ENCODE data around the gene LAD1. TPM values are rescaled to one million over a fixed set of nuclear protein-coding genes. Genes with fewer than 3 reads are reported as not detected.

The LAD1 gene
- total RNA-seq, 5 donors from 2014 or later (not counting 1 experiment from before 2014, with no cell fraction given): 0.53 to 1.7 (median 1.1) TPM; not detected in 2

GRCh38 chr1:201346987-201347386, 52.1 kb downstream of the LAD1 start:
- Histone ChIP-seq H3K36me3 (ENCODE audit: control insufficient read depth in 2 of 2, extremely low read depth in 1 of 2, insufficient read depth in 1 of 2, low read length in 1 of 2) (no peaks in the 10 kb centered on the region), H3K9me3 (no peaks in the 10 kb centered on the region), H3K4me3 (ENCODE audit: control insufficient read depth in 1 of 2, extremely low read depth in 1 of 2, low read length in 1 of 2) (no peak overlapping the region), H3K4me1 (ENCODE audit: control insufficient read depth in 1 of 2, extremely low read depth in 1 of 2, insufficient read depth in 2 of 2, low read length in 2 of 2) (no peaks in the 10 kb centered on the region), H3K27ac (ENCODE audit: low read length) (no peak overlapping the region), H3K27me3 (replicated peaks in 1 of 2; ENCODE audit: control insufficient read depth in 2 of 2, extremely low read depth in 1 of 2, insufficient read depth in 2 of 2, low read length in 1 of 2) (peaks cover 0 to 38% of the 10 kb centered on the region in 2 experiments)
- ChIA-PET CTCF (no interaction called here), POLR2A (no interaction called here)
- Mint-ChIP-seq H3K27ac (no peak overlapping the region), H3K27me3 (peaks cover 30% of the 10 kb centered on the region in 2 donors), H3K9me3 (no peaks in the 10 kb centered on the region), H3K4me1 (no peaks in the 10 kb centered on the region), H3K36me3 (no peaks in the 10 kb centered on the region), H3K4me3 (no peak overlapping the region)
- WGBS (ENCODE audit: insufficient coverage): no CpG with 5 or more reads among the region's 2 CpGs
- ATAC-seq (replicated peaks in 1 of 4) (no peak), DNase-seq (no peak)

GRCh38 chr1:201346337-201346939, 52.7 kb downstream of the LAD1 start:
- 50% methylated on average over 3 of the region's 5 CpGs for WGBS (ENCODE audit: insufficient coverage)
- H3K9me3 ChIP-seq: no peaks in the 10 kb centered on the region
- peak in 1 of 35 experiments; percentile 3 for DNase-seq
- ChIA-PET CTCF (no interaction called here), POLR2A (no interaction called here)
- Mint-ChIP-seq H3K9me3 (no peaks in the 10 kb centered on the region), H3K4me3 (no peak overlapping the region), H3K36me3 (no peaks in the 10 kb centered on the region), H3K27ac (no peak overlapping the region), H3K27me3 (peaks cover 28 to 30% of the 10 kb centered on the region in 2 donors), H3K4me1 (no peaks in the 10 kb centered on the region)
- no peaks in the 10 kb centered on the region for H3K36me3 ChIP-seq (ENCODE audit: control insufficient read depth in 2 of 2, extremely low read depth in 1 of 2, insufficient read depth in 1 of 2, low read length in 1 of 2)
- H3K4me3 ChIP-seq (ENCODE audit: control insufficient read depth in 1 of 2, extremely low read depth in 1 of 2, low read length in 1 of 2): no peak overlapping the region
- H3K27me3 ChIP-seq (replicated peaks in 1 of 2; ENCODE audit: control insufficient read depth in 2 of 2, extremely low read depth in 1 of 2, insufficient read depth in 2 of 2, low read length in 1 of 2): peaks cover 0 to 38% of the 10 kb centered on the region in 2 experiments
- no peak for ATAC-seq (replicated peaks in 1 of 4)
- H3K4me1 ChIP-seq (ENCODE audit: control insufficient read depth in 1 of 2, extremely low read depth in 1 of 2, insufficient read depth in 2 of 2, low read length in 2 of 2): no peaks in the 10 kb centered on the region
- H3K27ac ChIP-seq (ENCODE audit: low read length): no peak overlapping the region

- H3K4me1 ChIP-seq (ENCODE audit: control insufficient read depth in 1 of 2, extremely low read depth in 1 of 2, insufficient read depth in 2 of 2, low read length in 2 of 2): no peaks in the 10 kb centered on the region
- H3K9me3 Mint-ChIP-seq: peaks cover 0 to 3% (median 0%) of the 10 kb centered on the region in 3 donors
- no peak overlapping the region for H3K27ac ChIP-seq (ENCODE audit: low read length)
- WGBS (ENCODE audit: insufficient coverage): 86% methylated on average over 4 of the region's 5 CpGs
- peaks cover 0 to 36% of the 10 kb centered on the region in 2 experiments for H3K27me3 ChIP-seq (replicated peaks in 1 of 2; ENCODE audit: control insufficient read depth in 2 of 2, extremely low read depth in 1 of 2, insufficient read depth in 2 of 2, low read length in 1 of 2)
- H3K9me3 ChIP-seq: no peaks in the 10 kb centered on the region
- H3K4me1 Mint-ChIP-seq: no peaks in the 10 kb centered on the region
- no peak overlapping the region for H3K27ac Mint-ChIP-seq
- ChIA-PET POLR2A (no interaction called here), CTCF (no interaction called here)
- no peaks in the 10 kb centered on the region for H3K36me3 Mint-ChIP-seq
- peaks cover 21 to 23% of the 10 kb centered on the region in 2 donors for H3K27me3 Mint-ChIP-seq
- ATAC-seq (replicated peaks in 1 of 4) (no peak), DNase-seq (no peak)
- H3K36me3 ChIP-seq (ENCODE audit: control insufficient read depth in 2 of 2, extremely low read depth in 1 of 2, insufficient read depth in 1 of 2, low read length in 1 of 2): no peaks in the 10 kb centered on the region
- H3K4me3 ChIP-seq (ENCODE audit: control insufficient read depth in 1 of 2, extremely low read depth in 1 of 2, low read length in 1 of 2): no peak overlapping the region
- H3K4me3 Mint-ChIP-seq: no peak overlapping the region
These were observed 54.1 kb downstream of the LAD1 start for GRCh38 chr1:201345081-201345355.

GRCh38 chr1:201344206-201345080, 54.7 kb downstream of the LAD1 start:
- H3K27ac ChIP-seq (ENCODE audit: low read length): no peak overlapping the region
- POLR2A ChIA-PET: no interaction called here
- no peaks in the 10 kb centered on the region for H3K9me3 ChIP-seq
- Mint-ChIP-seq H3K36me3 (no peaks in the 10 kb centered on the region), H3K27ac (no peak overlapping the region), H3K9me3 (peaks cover 0 to 3% (median 0%) of the 10 kb centered on the region in 3 donors), H3K4me3 (no peak overlapping the region), H3K27me3 (peaks cover 20 to 21% of the 10 kb centered on the region in 2 donors), H3K4me1 (no peaks in the 10 kb centered on the region)
- H3K36me3 ChIP-seq (ENCODE audit: control insufficient read depth in 2 of 2, extremely low read depth in 1 of 2, insufficient read depth in 1 of 2, low read length in 1 of 2): no peaks in the 10 kb centered on the region
- 66% methylated on average over 6 of the region's 7 CpGs for WGBS (ENCODE audit: insufficient coverage)
- H3K4me1 ChIP-seq (ENCODE audit: control insufficient read depth in 1 of 2, extremely low read depth in 1 of 2, insufficient read depth in 2 of 2, low read length in 2 of 2): no peaks in the 10 kb centered on the region
- CTCF ChIA-PET: no interaction called here
- no peak overlapping the region for H3K4me3 ChIP-seq (ENCODE audit: control insufficient read depth in 1 of 2, extremely low read depth in 1 of 2, low read length in 1 of 2)
- DNase-seq (no peak), ATAC-seq (replicated peaks in 1 of 4) (no peak)
- H3K27me3 ChIP-seq (replicated peaks in 1 of 2; ENCODE audit: control insufficient read depth in 2 of 2, extremely low read depth in 1 of 2, insufficient read depth in 2 of 2, low read length in 1 of 2): peaks cover 0 to 33% of the 10 kb centered on the region in 2 experiments

GRCh38 chr1:201341377-201341776, 57.7 kb downstream of the LAD1 start:
- DNase-seq (no peak), ATAC-seq (replicated peaks in 1 of 4) (no peak)
- POLR2A ChIA-PET: no interaction called here
- peaks cover 0 to 23% of the 10 kb centered on the region in 2 experiments for H3K27me3 ChIP-seq (replicated peaks in 1 of 2; ENCODE audit: control insufficient read depth in 2 of 2, extremely low read depth in 1 of 2, insufficient read depth in 2 of 2, low read length in 1 of 2)
- no peaks in the 10 kb centered on the region for H3K9me3 ChIP-seq
- Mint-ChIP-seq H3K36me3 (no peaks in the 10 kb centered on the region), H3K9me3 (peaks cover 0 to 3% (median 0%) of the 10 kb centered on the region in 3 donors), H3K27ac (no peak overlapping the region), H3K4me3 (no peak overlapping the region), H3K4me1 (no peaks in the 10 kb centered on the region), H3K27me3 (peaks cover 8 to 14% of the 10 kb centered on the region in 2 donors)
- H3K4me3 ChIP-seq (ENCODE audit: control insufficient read depth in 1 of 2, extremely low read depth in 1 of 2, low read length in 1 of 2): no peak overlapping the region
- CTCF ChIA-PET: no interaction called here
- no peaks in the 10 kb centered on the region for H3K36me3 ChIP-seq (ENCODE audit: control insufficient read depth in 2 of 2, extremely low read depth in 1 of 2, insufficient read depth in 1 of 2, low read length in 1 of 2)
- no peaks in the 10 kb centered on the region for H3K4me1 ChIP-seq (ENCODE audit: control insufficient read depth in 1 of 2, extremely low read depth in 1 of 2, insufficient read depth in 2 of 2, low read length in 2 of 2)
- no CpG with 5 or more reads among the region's 1 CpG for WGBS (ENCODE audit: insufficient coverage)
- H3K27ac ChIP-seq (ENCODE audit: low read length): no peak overlapping the region

- POLR2A ChIA-PET: no interaction called here
- Mint-ChIP-seq H3K36me3 (no peaks in the 10 kb centered on the region), H3K9me3 (peaks cover 0 to 3% (median 0%) of the 10 kb centered on the region in 3 donors)
These were observed 62.2 kb downstream of the LAD1 start for GRCh38 chr1:201336711-201337450.

More at GRCh38 chr1:201336711-201337450, 62.2 kb downstream of the LAD1 start:
- Mint-ChIP-seq H3K4me1 (no peaks in the 10 kb centered on the region), H3K27ac (no peak overlapping the region), H3K27me3 (peaks cover 1 to 4% of the 10 kb centered on the region in 2 donors), H3K4me3 (no peak overlapping the region)
- Histone ChIP-seq H3K4me3 (ENCODE audit: control insufficient read depth in 1 of 2, extremely low read depth in 1 of 2, low read length in 1 of 2) (no peak overlapping the region), H3K4me1 (ENCODE audit: control insufficient read depth in 1 of 2, extremely low read depth in 1 of 2, insufficient read depth in 2 of 2, low read length in 2 of 2) (no peaks in the 10 kb centered on the region), H3K9me3 (no peaks in the 10 kb centered on the region), H3K36me3 (ENCODE audit: control insufficient read depth in 2 of 2, extremely low read depth in 1 of 2, insufficient read depth in 1 of 2, low read length in 1 of 2) (no peaks in the 10 kb centered on the region), H3K27me3 (replicated peaks in 1 of 2; ENCODE audit: control insufficient read depth in 2 of 2, extremely low read depth in 1 of 2, insufficient read depth in 2 of 2, low read length in 1 of 2) (peaks cover 0 to 15% of the 10 kb centered on the region in 2 experiments), H3K27ac (ENCODE audit: low read length) (no peak overlapping the region)
- DNase-seq (no peak), ATAC-seq (replicated peaks in 1 of 4) (no peak)
- 95% methylated on average over 4 of the region's 9 CpGs for WGBS (ENCODE audit: insufficient coverage)
- CTCF ChIA-PET: no interaction called here

Measured in T-cell (primary cell).